Calu3 (cell line): ENCODE measurements around the gene C9orf50. TPM values are rescaled to one million over a fixed set of nuclear protein-coding genes. Genes with fewer than 3 reads are reported as not detected.

ENCODE experiments used
- BruUV-seq: library from RNA; stranded (reverse); fragments of 400-500 nt; replicated peaks from 2 replicates; lab custom pipeline; 2021; lab: Mats Ljungman, UMichigan
- CTCF ChIA-PET: fragments of 300-600 bp; sonication (Branson Sonifier 250); formaldehyde crosslinking; loops from one replicate; lab custom pipeline; 2022; ENCODE audit warnings: antibody characterized with exemption; lab: Charles Lee
- DNase-seq: peaks from one replicate; pipeline ENCODE4 v3.0.0; 2022
- H3K27ac Mint-ChIP-seq: one replicate; pipeline ENCODE4 v1.8.0; 2022; ENCODE audit warnings: mixed read lengths; ENCODE audit not compliant: unreplicated experiment
- H3K27me3 Mint-ChIP-seq: one replicate; pipeline ENCODE4 v1.8.0; 2022; ENCODE audit warnings: mixed read lengths; ENCODE audit not compliant: unreplicated experiment
- H3K36me3 Mint-ChIP-seq: one replicate; pipeline ENCODE4 v1.8.0; 2022; ENCODE audit warnings: mild to moderate bottlenecking, moderate library complexity, mixed read lengths; ENCODE audit not compliant: insufficient read depth, unreplicated experiment
- H3K4me1 Mint-ChIP-seq: one replicate; pipeline ENCODE4 v1.8.0; 2022; ENCODE audit warnings: mild to moderate bottlenecking, low read depth, mixed read lengths; ENCODE audit not compliant: unreplicated experiment
- H3K4me3 Mint-ChIP-seq: one replicate; pipeline ENCODE4 v1.8.0; 2022; ENCODE audit warnings: mild to moderate bottlenecking, low read depth, moderate library complexity, mixed read lengths; ENCODE audit not compliant: unreplicated experiment
- H3K9me3 Mint-ChIP-seq: one replicate; pipeline ENCODE4 v1.8.0; 2022; ENCODE audit warnings: low read depth, mixed read lengths; ENCODE audit not compliant: unreplicated experiment
- CTCF ChIP-seq: fragments of 200-600 bp; IDR thresholded peaks from one replicate; pipeline ENCODE4 v1.8.0; 2022; ENCODE audit warnings: antibody characterized with exemption; ENCODE audit not compliant: unreplicated experiment
- intact Hi-C: fragments of 100-400 bp; cut with micrococcal nuclease; formaldehyde crosslinking; loops from one replicate; pipeline ENCODE4 v1.10.0; 2022; ENCODE audit not compliant: unreplicated experiment
- total RNA-seq: library from RNA; stranded (reverse); gene quantifications from 2 replicates; pipeline ENCODE4 v1.2.3, GENCODE V29; 2022

The C9orf50 gene
- total RNA-seq, 1 experiment from 2014 or later, result not detected

DNA sequence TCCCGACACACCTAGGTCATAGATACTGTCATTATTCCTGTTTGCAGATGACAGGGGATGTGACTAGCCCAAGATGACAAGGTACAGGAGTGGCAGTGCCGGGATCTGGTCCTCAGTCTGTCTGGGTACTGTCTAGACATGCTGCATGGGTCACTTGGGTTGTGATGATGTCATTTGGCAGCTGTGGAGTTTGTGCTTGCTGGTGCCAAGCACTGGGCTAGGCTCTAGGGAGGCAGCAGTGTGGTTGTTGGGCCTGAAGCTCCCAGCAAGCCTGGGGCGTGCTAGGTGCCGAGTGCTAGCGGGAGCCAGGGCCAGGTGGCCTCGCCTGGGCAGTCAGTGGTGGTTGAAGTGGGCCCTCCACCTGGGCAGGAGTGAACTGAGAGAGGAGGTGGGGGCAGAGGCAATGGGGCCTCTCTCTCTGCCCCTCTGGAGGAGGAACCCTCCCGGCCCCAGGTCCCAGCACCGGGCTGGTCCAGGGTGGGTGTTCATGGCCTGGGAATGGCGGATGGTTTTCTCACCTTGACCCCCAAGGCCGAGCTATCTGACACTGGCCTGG lies 29.9 kb upstream of the C9orf50 start:
- intact Hi-C loops, result no loop called here
- BruUV-seq, result no TSS peak
- Mint-ChIP-seq H3K27ac (no peak overlapping the region), H3K4me3 (no peak overlapping the region), H3K4me1 (peaks cover 2% of the 10 kb centered on the region), H3K36me3 (no peaks in the 10 kb centered on the region), H3K9me3 (no peaks in the 10 kb centered on the region), H3K27me3 (peaks cover 18% of the 10 kb centered on the region)
- DNase-seq, result no peak
- CTCF ChIA-PET, result no interaction called here
- no peak for TF ChIP-seq CTCF

GRCh38 chr9:129649726-129650679 lies 29.1 kb upstream of the C9orf50 start:
- BruUV-seq, result no TSS peak
- Mint-ChIP-seq H3K36me3 (no peaks in the 10 kb centered on the region), H3K27ac (no peak overlapping the region), H3K9me3 (no peaks in the 10 kb centered on the region), H3K4me1 (no peaks in the 10 kb centered on the region), H3K27me3 (peaks cover 14% of the 10 kb centered on the region), H3K4me3 (no peak overlapping the region)
- CTCF ChIA-PET, result no interaction called here
- no peak for TF ChIP-seq CTCF
- intact Hi-C loops, result no loop called here
- DNase-seq, result no peak

- no peak for TF ChIP-seq CTCF
- no peak overlapping the region for H3K4me3 Mint-ChIP-seq
- no peak for DNase-seq
- no peaks in the 10 kb centered on the region for H3K4me1 Mint-ChIP-seq
- intact Hi-C loops, result no loop called here
- H3K36me3 Mint-ChIP-seq, result no peaks in the 10 kb centered on the region
- CTCF ChIA-PET, result no interaction called here
- H3K27me3 Mint-ChIP-seq, result peaks cover 14% of the 10 kb centered on the region
- no peaks in the 10 kb centered on the region for H3K9me3 Mint-ChIP-seq
- H3K27ac Mint-ChIP-seq, result no peak overlapping the region
- no TSS peak for BruUV-seq
Measured at GRCh38 chr9:129648764-129649115, 27.8 kb upstream of the C9orf50 start.

DNA sequence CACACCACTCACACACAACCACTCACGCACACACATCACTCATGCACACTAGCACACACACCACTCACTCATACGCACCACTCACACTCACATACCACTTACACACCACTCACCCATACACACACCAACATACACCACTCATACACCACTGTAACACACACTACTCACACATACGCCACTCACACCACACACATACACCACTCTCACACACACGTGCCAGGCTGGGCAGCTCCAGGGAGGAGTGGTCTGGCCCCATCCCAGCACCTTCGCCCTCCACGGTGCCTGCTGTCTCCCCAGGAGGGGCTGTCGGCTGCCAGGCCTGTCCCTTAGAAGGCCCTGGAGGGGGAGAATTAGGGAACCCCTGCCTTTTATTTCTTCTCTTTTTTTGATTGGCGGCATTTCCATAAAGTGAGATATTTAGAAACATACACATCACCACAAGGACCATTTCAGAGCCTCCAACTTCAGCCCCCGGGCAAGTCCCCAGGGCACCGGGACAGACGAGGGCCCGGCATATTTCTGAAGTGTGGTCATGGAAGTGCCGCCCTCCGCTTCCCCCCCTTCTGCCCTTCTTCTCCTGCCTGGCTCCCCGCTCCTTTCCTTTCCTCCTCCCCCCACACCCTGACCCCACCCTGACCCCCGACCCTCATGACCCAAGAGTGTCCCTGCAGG lies 27.3 kb upstream of the C9orf50 start:
- H3K27ac Mint-ChIP-seq, result no peak overlapping the region
- H3K27me3 Mint-ChIP-seq, result peaks cover 14% of the 10 kb centered on the region
- no peaks in the 10 kb centered on the region for H3K9me3 Mint-ChIP-seq

More for the DNA sequence above, 27.3 kb upstream of the C9orf50 start:
- TF ChIP-seq CTCF, result no peak
- no peaks in the 10 kb centered on the region for H3K4me1 Mint-ChIP-seq
- no peak for DNase-seq
- H3K36me3 Mint-ChIP-seq, result no peaks in the 10 kb centered on the region
- H3K4me3 Mint-ChIP-seq, result no peak overlapping the region
- CTCF ChIA-PET, result no interaction called here
- intact Hi-C loops, result no loop called here
- BruUV-seq, result no TSS peak
